CD4-positive, alpha-beta T cell treated with Interleukin-17A for 1 hour (primary cell): ENCODE measurements around the gene CLN6.
"Not testable (repeated sequence)": the region's sequence is repeated elsewhere in the genome, so short reads cannot be mapped to it uniquely, and the experiment has no call there.

Source experiments
- DNase-seq: peaks from one replicate; pipeline ENCODE4 v3.0.0-alpha.2; 2020

CLN6 gene

GRCh38 chr15:68252925-68253534 is 23.5 kb upstream of the CLN6 start:
- DNase-seq = peak; percentile 71

DNA sequence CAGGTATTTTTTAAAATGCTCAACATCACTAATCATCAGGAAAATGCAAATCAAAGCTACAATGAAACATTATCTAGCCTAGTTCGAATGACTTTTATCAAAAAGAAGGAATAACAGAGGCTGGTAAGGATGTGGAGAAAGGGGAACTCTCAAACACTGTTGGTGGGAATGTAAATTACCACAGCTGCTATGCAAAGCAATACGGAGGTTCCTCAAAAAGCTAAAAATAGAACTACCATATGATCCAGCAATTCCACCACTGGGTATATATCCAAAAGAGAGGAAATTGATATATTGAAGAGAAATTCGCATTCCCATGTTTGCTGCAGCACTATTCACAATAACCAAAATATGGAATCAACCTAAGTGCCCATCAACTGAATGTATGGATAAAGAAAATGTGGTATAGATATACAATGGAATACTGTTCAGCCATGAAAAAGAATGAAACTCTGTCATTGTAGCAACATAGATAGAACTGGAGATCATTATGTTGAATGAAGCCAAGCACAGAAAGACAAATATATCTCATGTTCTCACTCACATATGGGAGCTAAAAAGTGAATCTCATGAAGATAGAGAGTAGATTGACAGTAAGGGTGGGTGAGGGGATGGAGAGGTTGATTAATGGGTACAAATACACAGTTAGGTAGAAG is 19.7 kb upstream of the CLN6 start:
- no peak for DNase-seq

GRCh38 chr15:68244235-68244634 is 14.7 kb upstream of the CLN6 start:
- DNase-seq = no peak

DNA sequence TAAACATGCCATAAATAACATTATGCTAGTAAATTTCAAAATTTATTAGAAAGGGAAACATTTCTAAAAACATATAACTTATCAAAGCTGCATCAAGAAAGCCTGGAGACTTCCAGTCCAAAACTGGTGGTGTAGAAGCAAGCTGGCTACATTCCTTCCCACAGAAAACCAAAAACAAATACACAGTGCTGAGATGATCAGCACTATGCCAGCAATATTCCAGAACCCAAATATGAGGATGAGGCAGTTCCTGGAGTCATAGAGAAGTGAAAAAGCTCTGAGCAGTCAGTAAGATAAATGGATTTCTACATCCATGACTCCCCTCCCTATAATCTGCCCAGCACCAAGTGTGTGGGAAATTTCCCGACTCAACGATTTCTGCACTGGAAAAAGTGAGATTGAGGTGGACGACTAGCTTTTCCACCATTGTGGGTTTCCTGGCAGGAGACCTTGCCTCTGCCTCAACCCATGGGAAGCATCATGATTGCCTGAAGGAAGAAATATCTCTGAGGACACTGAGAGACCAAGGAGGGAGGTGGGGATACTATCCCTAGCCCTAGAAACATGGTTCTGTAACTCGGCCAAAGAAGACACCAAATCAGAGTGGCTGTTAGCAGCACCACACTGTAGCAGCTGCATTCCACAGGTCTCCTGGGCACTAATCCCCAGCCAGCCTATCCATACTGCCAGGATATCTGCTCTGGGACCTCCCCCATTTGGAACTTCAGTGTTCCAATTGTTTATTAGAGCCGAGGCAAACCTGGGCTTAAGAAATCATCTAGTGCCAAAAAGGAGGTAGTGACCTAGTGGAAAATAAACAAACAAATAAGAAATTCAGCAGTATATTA is 11.8 kb upstream of the CLN6 start:
- DNase-seq = no peak

DNA sequence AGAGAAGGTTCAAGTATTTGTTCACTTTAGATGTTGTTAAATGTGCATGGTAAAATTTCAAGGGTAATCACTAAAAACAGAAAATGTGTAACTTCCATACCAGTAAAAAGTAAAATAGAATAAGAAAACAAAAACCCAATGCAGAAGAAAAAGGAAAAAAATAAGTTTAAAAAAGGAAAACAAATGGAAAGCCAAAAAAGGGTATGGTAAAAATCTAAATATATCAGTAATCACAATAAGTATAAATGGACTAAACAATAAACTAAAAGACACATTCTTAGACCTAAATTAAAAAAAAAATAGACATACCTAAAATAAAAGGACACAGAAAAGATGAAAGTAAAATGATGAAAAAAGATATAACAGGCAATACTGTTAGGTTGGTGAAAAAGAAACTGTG is 9.5 kb upstream of the CLN6 start:
- DNase-seq = no peak

DNA sequence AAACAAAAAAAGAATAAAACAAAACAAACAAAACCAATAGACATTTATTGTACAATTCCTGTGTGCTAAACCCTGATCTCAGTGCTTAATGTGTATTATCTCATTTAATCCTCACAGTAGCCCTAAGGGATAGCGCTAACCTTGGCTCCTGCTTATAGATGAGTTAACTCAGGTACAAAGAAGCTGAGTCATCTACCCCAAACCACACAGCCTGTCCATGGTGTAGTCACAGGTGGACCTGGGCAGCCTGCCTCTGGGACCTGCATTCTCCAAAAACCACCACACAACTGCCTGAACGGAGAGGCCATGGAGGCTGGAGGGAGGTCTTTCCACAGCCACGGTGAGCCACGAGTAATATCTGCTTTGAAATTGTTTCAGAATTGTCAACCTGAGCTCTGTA is 5.5 kb upstream of the CLN6 start:
- DNase-seq = no peak

- DNase-seq = not testable (repeated sequence)
These were observed 5.0 kb upstream of the CLN6 start for GRCh38 chr15:68234520-68234919.

DNA sequence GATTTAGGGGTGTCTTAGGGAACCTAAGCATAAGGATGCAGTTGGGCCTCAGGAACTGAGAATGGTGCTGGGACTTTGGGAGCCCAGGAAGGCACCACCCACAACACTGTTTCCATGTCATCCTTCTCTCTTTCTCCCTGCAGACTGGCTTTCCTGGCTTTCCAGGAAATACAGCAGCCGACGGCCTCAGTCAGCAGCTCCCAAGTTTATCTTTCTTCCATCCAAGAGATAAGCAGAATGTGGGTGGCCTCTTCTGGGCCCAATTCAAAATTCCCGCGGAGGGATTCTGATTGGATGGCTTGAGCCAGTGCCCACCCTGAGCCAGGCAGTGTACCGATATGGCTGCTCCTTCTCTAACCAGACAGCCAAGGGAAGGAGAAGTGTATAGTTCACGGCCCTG is 4.5 kb upstream of the CLN6 start:
- no peak for DNase-seq

DNA sequence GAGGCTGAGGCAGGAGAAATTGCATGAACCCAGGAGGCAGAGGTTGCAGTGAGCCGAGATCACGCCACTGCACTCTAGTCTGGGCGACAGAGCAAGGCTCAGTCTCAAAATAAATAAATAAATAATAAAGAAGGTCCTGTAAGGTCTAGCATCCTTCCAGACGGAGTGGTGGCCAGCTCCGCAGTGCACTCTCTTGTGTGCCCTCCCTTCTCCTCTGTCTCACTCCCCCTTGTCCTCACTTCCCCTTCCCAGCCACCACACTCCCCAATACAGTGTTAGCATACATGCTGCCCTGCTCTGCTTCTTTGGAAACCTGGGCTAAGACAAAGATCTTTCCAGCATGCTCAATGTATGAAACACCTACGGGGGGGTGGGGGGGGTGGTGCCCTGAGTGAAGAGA is 3.4 kb upstream of the CLN6 start:
- no peak for DNase-seq

DNA sequence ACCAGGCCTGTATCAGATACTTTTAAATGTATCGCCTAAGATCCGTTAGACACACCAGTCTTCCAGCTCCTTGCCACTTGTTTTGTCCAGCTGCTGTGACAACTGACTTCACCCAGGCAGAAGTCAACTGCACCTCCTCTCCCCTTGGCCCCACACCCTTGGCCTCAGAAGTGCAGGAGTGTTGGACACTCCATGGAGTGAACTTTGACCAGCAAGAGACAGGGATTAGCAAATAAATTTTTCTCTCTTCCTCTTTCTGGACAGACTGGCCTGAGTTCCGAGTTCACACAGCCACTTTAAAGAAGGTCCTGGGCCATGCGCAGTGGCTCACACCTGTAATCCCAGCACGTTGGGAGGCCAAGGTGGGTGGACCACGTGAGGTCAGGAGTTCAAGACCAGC is 2.9 kb upstream of the CLN6 start:
- no peak for DNase-seq

DNA sequence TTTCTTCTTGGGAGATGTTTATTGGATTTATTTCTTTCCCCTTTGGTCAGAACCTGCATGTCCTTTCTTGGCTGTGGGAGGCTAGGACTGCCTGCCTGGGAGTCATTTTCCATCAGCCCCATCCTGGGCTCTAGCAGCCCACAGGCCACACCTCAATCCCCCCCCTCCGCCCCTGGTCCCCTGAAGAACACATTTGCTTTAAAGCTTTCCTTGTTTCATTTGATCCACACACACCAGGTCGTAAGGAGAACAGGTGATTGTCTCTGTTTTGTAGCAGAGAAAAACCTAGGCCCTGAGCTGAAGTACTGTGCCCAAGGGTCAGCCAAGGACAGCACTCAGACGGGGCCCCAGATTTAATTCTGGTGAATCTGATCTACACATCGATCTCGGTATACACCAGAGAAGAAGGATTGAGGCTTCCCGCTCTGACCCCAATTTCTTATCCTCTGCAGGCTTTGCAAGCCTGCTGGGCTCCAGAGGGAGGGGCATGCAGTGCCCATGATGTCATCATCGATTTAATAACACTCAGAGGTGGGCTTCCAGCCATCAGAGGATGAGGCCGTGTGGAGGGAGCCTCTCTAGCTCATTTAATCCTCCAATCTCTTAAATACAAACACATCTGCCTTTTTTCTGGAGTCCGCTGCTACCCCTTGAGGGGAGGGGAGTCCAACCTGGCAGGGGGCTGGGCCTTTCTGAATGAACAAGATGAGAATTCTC is 1.7 kb upstream of the CLN6 start:
- no peak for DNase-seq

GRCh38 chr15:68230157-68231100 is 901 bp upstream of the CLN6 start:
- no peak for DNase-seq

GRCh38 chr15:68228971-68229385 is 550 bp downstream of the CLN6 start:
- no peak for DNase-seq

- no peak for DNase-seq
These were observed 1.2 kb downstream of the CLN6 start for GRCh38 chr15:68228143-68228970.

GRCh38 chr15:68227643-68228142 is 1.8 kb downstream of the CLN6 start:
- DNase-seq = no peak

- DNase-seq = not testable (repeated sequence)
These were observed 4.1 kb downstream of the CLN6 start for GRCh38 chr15:68225442-68225841.

- no peak for DNase-seq
These were observed 4.8 kb downstream of the CLN6 start for GRCh38 chr15:68224546-68225250.

DNA sequence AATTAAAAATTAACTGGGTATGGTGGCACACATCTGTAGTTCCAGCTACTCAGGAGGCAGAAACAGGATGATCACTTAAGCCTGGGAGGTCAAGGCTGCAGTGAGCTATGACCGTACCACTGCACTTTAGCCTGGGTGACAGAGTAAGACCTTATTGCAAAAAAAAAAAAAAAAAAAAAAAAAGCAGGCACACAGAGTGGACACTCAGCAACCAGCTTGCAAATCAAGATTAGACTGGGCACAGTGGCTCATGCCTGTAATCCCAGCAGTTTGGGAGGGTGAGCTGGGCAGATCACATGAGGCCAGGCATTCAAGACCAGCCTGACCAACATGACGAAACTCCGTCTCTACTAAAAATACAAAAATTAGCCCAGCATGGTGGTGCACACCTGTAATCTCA is 5.4 kb downstream of the CLN6 start:
- no peak for DNase-seq

- DNase-seq = no peak
These were observed 6.4 kb downstream of the CLN6 start for GRCh38 chr15:68223171-68223570.

GRCh38 chr15:68222432-68222743 is 7.1 kb downstream of the CLN6 start:
- DNase-seq = not testable (repeated sequence)
